OCI-LY1 (cell line): Measurements from ENCODE around the gene ATP6AP2.

Experiments used
- H2AFZ ChIP-seq: fragments of 200-600 bp; sonication (generic), shearing (Covaris generic); 2 replicates; pipeline ENCODE4 v1.6.0; 2014; ENCODE audit warnings: antibody characterized with exemption, mild to moderate bottlenecking, low read length
- H3F3A ChIP-seq: fragments of 200-600 bp; sonication (generic), shearing (Covaris generic); 2 replicates; pipeline ENCODE4 v1.6.0; 2014; ENCODE audit warnings: mild to moderate bottlenecking, antibody characterized with exemption, low read length, moderate library complexity; ENCODE audit not compliant: insufficient read depth
- H3K27ac ChIP-seq: fragments of 200-600 bp; sonication (generic); 2 replicates; pipeline ENCODE4 v1.5.1; 2014; ENCODE audit warnings: low read length, mixed run types, mild to moderate bottlenecking, low read depth; ENCODE audit not compliant: poor library complexity, severe bottlenecking
- H3K27me3 ChIP-seq: fragments of 200-600 bp; sonication (generic); 2 replicates; pipeline ENCODE4 v1.6.0; 2014; ENCODE audit warnings: antibody characterized with exemption, mild to moderate bottlenecking, low read length, moderate library complexity; ENCODE audit not compliant: insufficient read depth
- H3K36me3 ChIP-seq: fragments of 200-600 bp; sonication (generic); 2 replicates; pipeline ENCODE4 v1.6.1; 2014; ENCODE audit warnings: mild to moderate bottlenecking, antibody characterized with exemption, low read length, moderate library complexity, mixed read lengths; ENCODE audit not compliant: insufficient read depth
- H3K4me1 ChIP-seq: fragments of 200-600 bp; sonication (generic); 2 replicates; pipeline ENCODE4 v1.5.1; 2014; ENCODE audit warnings: mild to moderate bottlenecking, low read length, moderate library complexity; ENCODE audit not compliant: insufficient read depth, severe bottlenecking
- H3K4me2 ChIP-seq: fragments of 200-600 bp; sonication (generic), shearing (Covaris generic); 2 replicates; pipeline ENCODE4 v1.6.1; 2014; ENCODE audit warnings: low read length
- H3K4me3 ChIP-seq: fragments of 200-600 bp; sonication (generic); 2 replicates; pipeline ENCODE4 v1.5.1; 2014; ENCODE audit warnings: low read length, low read depth, mild to moderate bottlenecking, mixed read lengths; ENCODE audit not compliant: poor library complexity, severe bottlenecking
- H3K79me2 ChIP-seq: fragments of 200-600 bp; shearing (Covaris generic); 2 replicates; pipeline ENCODE4 v1.6.1; 2016; ENCODE audit warnings: mixed run types, low read length, mixed read lengths; ENCODE audit not compliant: insufficient read depth
- H3K9ac ChIP-seq: fragments of 200-600 bp; sonication (generic), shearing (Covaris generic); 2 replicates; pipeline ENCODE4 v1.6.1; 2014; ENCODE audit warnings: mild to moderate bottlenecking, low read length, mixed read lengths
- H3K9me2 ChIP-seq: fragments of 200-600 bp; sonication (generic), shearing (Covaris generic); 2 replicates; pipeline ENCODE4 v1.6.1; 2014; ENCODE audit warnings: low read depth, mild to moderate bottlenecking, low read length, mixed read lengths
- H3K9me3 ChIP-seq: fragments of 200-600 bp; shearing (Covaris generic); 2 replicates; pipeline ENCODE4 v1.6.1; 2014; ENCODE audit warnings: low read length, mixed read lengths
- H4K20me1 ChIP-seq: fragments of 200-600 bp; sonication (generic), shearing (Covaris generic); 2 replicates; pipeline ENCODE4 v1.6.0; 2016; ENCODE audit warnings: mild to moderate bottlenecking, low read length; ENCODE audit not compliant: insufficient read depth
- EZH2 ChIP-seq: fragments of 200-600 bp; sonication (generic), shearing (Covaris generic); IDR thresholded peaks from 2 replicates; pipeline ENCODE4 v1.8.0; 2017; ENCODE audit warnings: borderline replicate concordance, mixed run types, mild to moderate bottlenecking, antibody characterized with exemption, low read length, moderate library complexity, mixed read lengths
- TF ChIP-seq, protein P1 (sequence below): fragments of 200-600 bp; sonication (generic), shearing (Covaris generic); IDR thresholded peaks from 2 replicates; pipeline ENCODE4 v1.5.1; 2017; ENCODE audit warnings: mild to moderate bottlenecking, antibody characterized with exemption, low read length, moderate library complexity, mixed read lengths

The ATP6AP2 gene

DNA sequence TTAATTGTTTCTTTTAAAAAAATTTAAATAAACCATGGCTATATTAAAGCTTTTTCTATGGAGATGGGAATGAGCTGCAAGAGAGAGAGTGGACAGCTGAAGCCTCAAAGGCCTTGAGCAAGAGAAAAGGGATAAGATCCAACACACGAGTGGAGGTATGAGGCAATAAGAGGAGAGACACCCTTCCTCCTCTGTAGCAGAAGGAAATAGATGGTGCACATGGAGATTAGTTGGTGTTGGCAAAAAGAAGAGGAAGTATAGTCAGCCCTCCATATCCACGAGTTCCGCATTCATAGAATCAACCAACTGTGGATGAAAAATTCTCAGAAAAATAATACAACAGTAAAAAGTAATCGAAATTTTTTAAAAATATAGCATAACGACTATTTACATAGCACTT is 63.4 kb downstream of the ATP6AP2 start:
- H3K4me3 ChIP-seq: peak overlapping the region; percentile 59
- no peaks in the 10 kb centered on the region for H3K27me3 ChIP-seq
- peaks cover 14% of the 10 kb centered on the region for H3K79me2 ChIP-seq
- peak overlapping the region; percentile 74 for H3K27ac ChIP-seq
- H3K4me1 ChIP-seq: peaks cover 23% of the 10 kb centered on the region
- no peaks in the 10 kb centered on the region for H3K9me3 ChIP-seq
- peak overlapping the region; percentile 83 for H3K4me2 ChIP-seq
- peak overlapping the region; percentile 57 for H3K9ac ChIP-seq
- TF ChIP-seq EZH2: no peak
- TF ChIP-seq, protein P1, sequence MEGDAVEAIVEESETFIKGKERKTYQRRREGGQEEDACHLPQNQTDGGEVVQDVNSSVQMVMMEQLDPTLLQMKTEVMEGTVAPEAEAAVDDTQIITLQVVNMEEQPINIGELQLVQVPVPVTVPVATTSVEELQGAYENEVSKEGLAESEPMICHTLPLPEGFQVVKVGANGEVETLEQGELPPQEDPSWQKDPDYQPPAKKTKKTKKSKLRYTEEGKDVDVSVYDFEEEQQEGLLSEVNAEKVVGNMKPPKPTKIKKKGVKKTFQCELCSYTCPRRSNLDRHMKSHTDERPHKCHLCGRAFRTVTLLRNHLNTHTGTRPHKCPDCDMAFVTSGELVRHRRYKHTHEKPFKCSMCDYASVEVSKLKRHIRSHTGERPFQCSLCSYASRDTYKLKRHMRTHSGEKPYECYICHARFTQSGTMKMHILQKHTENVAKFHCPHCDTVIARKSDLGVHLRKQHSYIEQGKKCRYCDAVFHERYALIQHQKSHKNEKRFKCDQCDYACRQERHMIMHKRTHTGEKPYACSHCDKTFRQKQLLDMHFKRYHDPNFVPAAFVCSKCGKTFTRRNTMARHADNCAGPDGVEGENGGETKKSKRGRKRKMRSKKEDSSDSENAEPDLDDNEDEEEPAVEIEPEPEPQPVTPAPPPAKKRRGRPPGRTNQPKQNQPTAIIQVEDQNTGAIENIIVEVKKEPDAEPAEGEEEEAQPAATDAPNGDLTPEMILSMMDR: no peak
- no peaks in the 10 kb centered on the region for H3K9me2 ChIP-seq
- H3F3A ChIP-seq: no peaks in the 10 kb centered on the region
- no peak overlapping the region for H2AFZ ChIP-seq
- H3K36me3 ChIP-seq: peaks cover 18% of the 10 kb centered on the region; the same call in 1 of the 2 replicates
- no peaks in the 10 kb centered on the region for H4K20me1 ChIP-seq

DNA sequence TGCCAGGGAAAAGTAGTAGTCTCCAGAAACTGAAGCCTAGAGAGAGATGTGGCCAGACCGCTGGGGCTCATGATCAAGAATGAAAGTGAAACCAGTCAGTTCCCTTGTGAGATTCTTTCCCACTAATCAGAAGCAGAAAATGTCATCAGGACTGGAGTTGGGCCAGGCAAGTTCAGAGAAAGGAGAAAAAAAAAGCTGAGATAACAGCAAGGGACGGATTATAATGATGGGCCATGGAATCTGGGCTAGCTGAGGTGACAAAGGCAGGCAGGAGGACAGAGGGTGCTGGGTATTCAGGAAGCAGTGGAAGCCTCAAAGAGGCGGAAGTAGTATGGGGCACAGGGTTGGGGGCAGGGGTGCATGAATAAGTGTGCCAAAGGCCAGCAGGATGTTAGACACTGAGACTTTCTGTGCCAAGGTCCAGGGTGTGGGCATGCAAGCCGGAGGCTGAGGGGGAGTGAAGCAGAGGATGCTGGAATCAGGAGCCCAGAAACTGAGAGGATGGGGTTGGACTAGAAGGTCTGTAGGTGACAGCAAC is 64.1 kb downstream of the ATP6AP2 start:
- H3K9ac ChIP-seq: peak overlapping the region; percentile 57
- peak overlapping the region; percentile 74 for H3K27ac ChIP-seq
- no peaks in the 10 kb centered on the region for H4K20me1 ChIP-seq
- H3K9me3 ChIP-seq: no peaks in the 10 kb centered on the region
- no peak for TF ChIP-seq EZH2
- TF ChIP-seq, protein P1: no peak
- no peaks in the 10 kb centered on the region for H3F3A ChIP-seq
- H3K36me3 ChIP-seq: peaks cover 10% of the 10 kb centered on the region; the same call in 1 of the 2 replicates
- peaks cover 14% of the 10 kb centered on the region for H3K79me2 ChIP-seq
- H3K4me3 ChIP-seq: peak overlapping the region; percentile 59
- H3K4me2 ChIP-seq: peak overlapping the region; percentile 83
- peaks cover 23% of the 10 kb centered on the region for H3K4me1 ChIP-seq
- no peaks in the 10 kb centered on the region for H3K9me2 ChIP-seq
- H2AFZ ChIP-seq: no peak overlapping the region
- H3K27me3 ChIP-seq: no peaks in the 10 kb centered on the region

DNA sequence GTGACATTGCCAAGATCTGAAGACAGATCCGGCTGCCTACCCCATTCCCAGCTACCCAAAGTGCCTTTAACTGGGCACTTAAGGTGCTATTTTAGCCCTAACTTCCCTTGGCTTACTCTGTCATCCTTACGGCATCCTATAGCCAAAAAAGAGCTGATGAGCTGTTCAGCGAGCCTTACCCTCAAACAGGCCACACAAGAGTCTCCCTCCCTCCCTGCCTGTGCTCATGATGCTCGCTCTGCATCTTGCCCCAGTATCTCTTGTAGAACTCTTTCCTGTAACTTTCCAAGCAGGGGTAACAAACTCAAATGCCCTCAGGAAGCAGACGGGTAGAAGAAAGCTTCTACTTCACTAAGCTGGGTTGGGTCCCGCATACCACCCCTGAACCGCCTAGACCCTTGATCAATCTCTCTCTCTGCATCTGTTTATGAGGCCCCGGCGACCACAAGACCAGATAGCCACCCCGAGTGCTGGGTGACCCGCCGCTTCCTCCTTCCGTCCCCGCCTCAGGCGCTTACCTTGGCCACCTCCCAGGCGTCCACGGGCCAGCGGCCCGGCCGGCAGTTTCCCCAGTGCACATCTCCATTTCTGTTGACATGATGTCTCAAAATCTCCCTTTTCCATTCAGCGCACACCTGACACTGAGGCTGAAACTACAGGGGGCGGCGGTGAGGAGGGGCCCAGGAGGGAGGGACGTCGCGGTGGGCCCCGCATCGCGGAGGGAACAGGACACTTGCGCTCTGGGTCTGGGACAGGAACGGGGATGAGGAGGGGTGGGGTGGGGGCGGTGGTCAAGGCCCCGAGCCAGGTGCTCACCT is 65.9 kb downstream of the ATP6AP2 start:
- no peak for TF ChIP-seq EZH2
- TF ChIP-seq, protein P1: no peak
- H3K4me3 ChIP-seq: peak overlapping the region; percentile 95
- H3K9ac ChIP-seq: peak overlapping the region; percentile 86
- H3K4me1 ChIP-seq: peaks cover 23% of the 10 kb centered on the region
- peak overlapping the region; percentile 94 for H3K4me2 ChIP-seq
- no peaks in the 10 kb centered on the region for H3K27me3 ChIP-seq
- peaks cover 5% of the 10 kb centered on the region; the same call in 1 of the 2 replicates for H3K36me3 ChIP-seq
- no peaks in the 10 kb centered on the region for H3K9me3 ChIP-seq
- no peaks in the 10 kb centered on the region for H4K20me1 ChIP-seq
- no peaks in the 10 kb centered on the region for H3F3A ChIP-seq
- H3K79me2 ChIP-seq: peaks cover 14% of the 10 kb centered on the region
- H3K9me2 ChIP-seq: no peaks in the 10 kb centered on the region
- H3K27ac ChIP-seq: peak overlapping the region; percentile 73
- H2AFZ ChIP-seq: no peak overlapping the region
